Epithelial cell of esophagus (primary cell): ENCODE measurements around the gene PCNT.

Experiments
- DNase-seq: peaks from one replicate; pipeline ENCODE4 v3.0.0; 2010; ENCODE audit warnings: low read depth
- H3K4me3 ChIP-seq: 2 replicates; pipeline ENCODE4 v1.5.1; 2011; ENCODE audit warnings: mild to moderate bottlenecking, low read length, control low read depth
- CTCF ChIP-seq: IDR thresholded peaks from 2 replicates; pipeline ENCODE4 v1.5.1; 2011; ENCODE audit warnings: low read depth, mild to moderate bottlenecking, low read length, control low read depth, inconsistent platforms; ENCODE audit not compliant: insufficient read depth; ENCODE audit errors: missing control alignments

PCNT gene

GRCh38 chr21:46436621-46437020 is 112.7 kb downstream of the PCNT start:
- DNase-seq = no peak
- no peak for TF ChIP-seq CTCF
- H3K4me3 ChIP-seq = no peak overlapping the region

- TF ChIP-seq CTCF = no peak
- no peak overlapping the region for H3K4me3 ChIP-seq
- DNase-seq = no peak
These were observed 113.1 kb downstream of the PCNT start for GRCh38 chr21:46437096-46437498.

GRCh38 chr21:46437511-46437910 is 113.6 kb downstream of the PCNT start:
- no peak for TF ChIP-seq CTCF
- DNase-seq = no peak
- H3K4me3 ChIP-seq = no peak overlapping the region

- H3K4me3 ChIP-seq = no peak overlapping the region
- DNase-seq = no peak
- TF ChIP-seq CTCF = no peak
These were observed 114.3 kb downstream of the PCNT start for GRCh38 chr21:46438241-46438640.

- no peak for TF ChIP-seq CTCF
- DNase-seq = no peak
These were observed 116.0 kb downstream of the PCNT start for GRCh38 chr21:46439906-46440305.

GRCh38 chr21:46441331-46441730 is 117.4 kb downstream of the PCNT start:
- no peak for TF ChIP-seq CTCF
- H3K4me3 ChIP-seq = no peak overlapping the region
- DNase-seq = no peak

More at GRCh38 chr21:46439906-46440305, 116.0 kb downstream of the PCNT start:
- no peak overlapping the region for H3K4me3 ChIP-seq

GRCh38 chr21:46441961-46442498 is 118.1 kb downstream of the PCNT start:
- no peak for TF ChIP-seq CTCF
- no peak for DNase-seq
- no peak overlapping the region for H3K4me3 ChIP-seq
